ENCODE measurements around the gene TEKT3. TPM values are rescaled to one million over a fixed set of nuclear protein-coding genes. Genes with fewer than 3 reads are reported as not detected.

TEKT3 gene
- total and polyA plus RNA-seq, 2 donors (not counting 3 experiments of a cell fraction or from before 2014, with no cell fraction given), result 0.28 TPM; not detected in 1

DNA sequence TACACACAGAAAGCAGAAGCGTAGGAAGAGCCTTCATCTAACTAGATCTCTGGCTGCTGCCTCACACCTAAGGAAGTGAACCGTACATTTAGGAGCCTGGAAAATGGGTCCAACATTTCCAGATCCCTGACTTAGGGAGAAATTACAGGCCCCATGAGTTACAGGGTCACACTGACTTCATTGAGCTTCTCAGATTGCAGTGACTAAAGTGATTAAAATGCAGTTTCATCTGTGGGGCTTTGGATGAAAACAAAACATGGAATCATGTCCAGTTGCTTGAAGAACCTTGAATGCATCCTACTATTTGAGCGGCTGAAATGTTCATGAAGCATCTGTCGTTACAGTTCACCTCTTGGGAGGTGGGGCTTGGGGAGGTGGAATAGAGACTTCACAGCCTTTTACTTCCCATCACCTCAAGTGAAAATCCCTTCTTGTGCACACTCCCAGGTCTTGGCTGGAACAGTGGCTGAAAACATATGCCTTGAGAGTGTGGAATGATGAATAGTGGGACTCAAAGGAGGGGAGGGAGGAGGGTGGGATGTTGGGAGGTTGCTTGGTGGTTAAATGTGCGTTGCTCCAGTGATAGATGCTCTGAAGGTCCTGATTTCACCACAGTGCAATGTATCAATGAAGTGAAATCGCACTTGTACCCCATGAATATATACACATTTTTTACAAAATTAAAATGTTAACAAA is 19.7 kb downstream of the TEKT3 start:
- H3K27me3 ChIP-seq (ENCODE audit: control insufficient read depth in 2 of 2, insufficient read depth in 2 of 2, low read length in 2 of 2), result peaks cover 2 to 9% of the 10 kb centered on the region in 2 experiments
- TF ChIP-seq POLR2AphosphoS5 (IDR thresholded peaks at IDR 0.05; ENCODE audit: insufficient read depth, low read depth, low read length) (no peak), GATA2 (IDR thresholded peaks at IDR 0.05; ENCODE audit: insufficient read depth, insufficient read length, low read depth, low read length) (no peak), MAX (IDR thresholded peaks at IDR 0.05; ENCODE audit: insufficient read depth, insufficient read length) (no peak), MYC (IDR thresholded peaks at IDR 0.05; ENCODE audit: low read depth, low read length) (no peak), EZH2 (IDR thresholded peaks at IDR 0.05; ENCODE audit: borderline replicate concordance, low read depth, low read length, severe bottlenecking) (no peak)
- TF ChIP-seq, protein P1, sequence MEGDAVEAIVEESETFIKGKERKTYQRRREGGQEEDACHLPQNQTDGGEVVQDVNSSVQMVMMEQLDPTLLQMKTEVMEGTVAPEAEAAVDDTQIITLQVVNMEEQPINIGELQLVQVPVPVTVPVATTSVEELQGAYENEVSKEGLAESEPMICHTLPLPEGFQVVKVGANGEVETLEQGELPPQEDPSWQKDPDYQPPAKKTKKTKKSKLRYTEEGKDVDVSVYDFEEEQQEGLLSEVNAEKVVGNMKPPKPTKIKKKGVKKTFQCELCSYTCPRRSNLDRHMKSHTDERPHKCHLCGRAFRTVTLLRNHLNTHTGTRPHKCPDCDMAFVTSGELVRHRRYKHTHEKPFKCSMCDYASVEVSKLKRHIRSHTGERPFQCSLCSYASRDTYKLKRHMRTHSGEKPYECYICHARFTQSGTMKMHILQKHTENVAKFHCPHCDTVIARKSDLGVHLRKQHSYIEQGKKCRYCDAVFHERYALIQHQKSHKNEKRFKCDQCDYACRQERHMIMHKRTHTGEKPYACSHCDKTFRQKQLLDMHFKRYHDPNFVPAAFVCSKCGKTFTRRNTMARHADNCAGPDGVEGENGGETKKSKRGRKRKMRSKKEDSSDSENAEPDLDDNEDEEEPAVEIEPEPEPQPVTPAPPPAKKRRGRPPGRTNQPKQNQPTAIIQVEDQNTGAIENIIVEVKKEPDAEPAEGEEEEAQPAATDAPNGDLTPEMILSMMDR (IDR thresholded peaks at IDR 0.05; ENCODE audit: extremely low read depth in 1 of 2, insufficient read depth in 1 of 2, low read depth in 1 of 2, low read length in 2 of 2), result no peak
- H2AFZ ChIP-seq (ENCODE audit: low read depth, low read length), result no peak overlapping the region
- ChIA-PET CTCF (no interaction called here), POLR2A (no interaction called here)
- DNase-seq (ENCODE audit: low read depth, low spot score) (no peak), FAIRE-seq (no peak)
- no peak overlapping the region for H3K27ac ChIP-seq (ENCODE audit: insufficient read depth, low read depth, low read length)
- intact Hi-C loops (cut with micrococcal nuclease) (no loop called here), dilution Hi-C loops (cut with MboI; ENCODE audit: extremely low pct_ligation_motif_present, low sequenced_read_pairs) (no loop called here)
- H3K4me3 ChIP-seq (replicated peaks in 1 of 3; ENCODE audit: insufficient read depth in 1 of 3, low read depth in 1 of 3, low read length in 3 of 3), result no peak overlapping the region
- no peaks in the 10 kb centered on the region for H3K79me2 ChIP-seq (ENCODE audit: control insufficient read depth, insufficient read depth, low read length)
- H3K9ac ChIP-seq (replicated peaks; ENCODE audit: extremely low read depth, insufficient read depth, low read length), result no peak overlapping the region
- H3K4me1 ChIP-seq (ENCODE audit: control insufficient read depth, extremely low read depth, insufficient read depth, low read length), result no peaks in the 10 kb centered on the region
- H3K9me3 ChIP-seq (replicated peaks; ENCODE audit: control insufficient read depth, insufficient read depth, low read length), result no peaks in the 10 kb centered on the region
- no peaks in the 10 kb centered on the region for H3K9me1 ChIP-seq (replicated peaks; ENCODE audit: control insufficient read depth, extremely low read depth, insufficient read depth, low read length)
- no TSS peak for BruUV-seq (replicated peaks)
- H3K4me2 ChIP-seq (ENCODE audit: insufficient read depth, low read length), result no peak overlapping the region
- H4K20me1 ChIP-seq (replicated peaks; ENCODE audit: control insufficient read depth, extremely low read depth, insufficient read depth, low read length), result no peaks in the 10 kb centered on the region
- no peaks in the 10 kb centered on the region for H3K36me3 ChIP-seq (ENCODE audit: control insufficient read depth in 2 of 2, extremely low read depth in 1 of 2, insufficient read depth in 2 of 2, low read length in 2 of 2)
